ENCODE measurements around the gene CLDN9. TPM values are rescaled to one million over a fixed set of nuclear protein-coding genes. Genes with fewer than 3 reads are reported as not detected.
A peak's percentile ranks its signal among the peaks of the same experiment; 100 is the strongest.

The CLDN9 gene, protein sequence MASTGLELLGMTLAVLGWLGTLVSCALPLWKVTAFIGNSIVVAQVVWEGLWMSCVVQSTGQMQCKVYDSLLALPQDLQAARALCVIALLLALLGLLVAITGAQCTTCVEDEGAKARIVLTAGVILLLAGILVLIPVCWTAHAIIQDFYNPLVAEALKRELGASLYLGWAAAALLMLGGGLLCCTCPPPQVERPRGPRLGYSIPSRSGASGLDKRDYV
- not detected for total RNA-seq

DNA sequence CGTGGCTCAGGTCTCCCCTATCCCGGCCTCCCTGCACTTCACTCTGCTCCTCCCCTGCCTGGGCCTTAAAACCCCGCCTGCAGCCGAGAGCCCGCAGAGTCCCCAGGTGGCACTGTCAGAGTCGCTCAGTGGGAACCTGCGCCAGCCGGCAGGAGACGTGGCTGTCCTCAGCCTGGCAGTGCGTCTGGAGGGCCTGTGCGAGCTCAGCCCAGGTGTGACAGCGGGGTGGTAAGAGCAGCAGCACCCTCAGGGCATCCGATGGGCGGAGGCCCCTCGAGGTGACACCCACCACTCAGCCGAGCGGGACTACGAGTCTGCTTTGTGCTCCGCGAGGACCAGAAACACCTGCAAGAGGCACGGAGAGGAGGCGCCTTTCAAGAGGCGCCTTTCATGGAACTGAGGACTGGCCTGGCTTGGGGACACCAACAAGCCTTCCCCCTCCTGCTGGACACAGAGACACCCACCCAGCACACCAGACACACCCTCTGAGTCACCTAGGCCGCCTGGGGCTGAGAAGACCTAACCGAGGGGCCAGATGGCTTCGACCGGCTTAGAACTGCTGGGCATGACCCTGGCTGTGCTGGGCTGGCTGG, at the start of gene CLDN9:
TSS of gene CLDN9 (plus strand) at position 96 of the 593 bp plus-strand sequence. CDS start at position 536, 440 bp downstream.
- FAIRE-seq (no peak), DNase-seq (ENCODE audit: low spot score in 2 of 2) (no peak)

DNA sequence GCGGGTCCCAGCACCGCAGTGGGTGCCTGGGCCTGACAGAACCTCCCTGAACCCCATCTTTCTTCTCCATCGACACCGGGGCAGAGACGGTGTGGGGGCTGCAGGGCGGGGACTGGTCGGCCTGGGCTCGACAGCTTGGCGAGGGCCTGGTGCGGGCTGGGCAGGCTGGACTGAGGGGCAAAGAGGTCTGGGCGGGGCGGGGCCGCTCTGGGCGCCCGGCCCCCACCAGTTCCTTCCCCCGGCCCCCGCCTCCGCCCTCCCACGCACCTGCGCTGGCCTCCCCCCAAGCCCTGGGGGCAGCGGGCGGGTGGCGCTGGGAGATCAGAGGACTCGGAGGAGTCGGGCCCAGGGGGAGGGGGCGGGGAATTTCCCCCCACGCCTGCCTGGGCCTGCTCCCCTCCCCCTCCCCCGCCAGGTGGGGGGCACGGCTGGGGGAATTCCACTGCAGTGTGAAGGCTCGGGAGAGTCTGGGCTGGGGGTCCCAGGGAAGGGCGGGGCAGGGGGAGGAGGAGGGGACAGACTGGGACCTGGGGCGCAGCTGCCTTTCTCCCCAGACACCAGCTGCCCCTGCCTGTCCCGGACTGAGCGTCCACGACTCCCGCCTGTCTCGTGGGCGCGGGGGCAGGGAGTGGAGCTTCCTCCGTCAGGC, 49.5 kb upstream of the CLDN9 start:
- DNase-seq (ENCODE audit: low spot score in 2 of 2), result no peak
- no peak for FAIRE-seq

DNA sequence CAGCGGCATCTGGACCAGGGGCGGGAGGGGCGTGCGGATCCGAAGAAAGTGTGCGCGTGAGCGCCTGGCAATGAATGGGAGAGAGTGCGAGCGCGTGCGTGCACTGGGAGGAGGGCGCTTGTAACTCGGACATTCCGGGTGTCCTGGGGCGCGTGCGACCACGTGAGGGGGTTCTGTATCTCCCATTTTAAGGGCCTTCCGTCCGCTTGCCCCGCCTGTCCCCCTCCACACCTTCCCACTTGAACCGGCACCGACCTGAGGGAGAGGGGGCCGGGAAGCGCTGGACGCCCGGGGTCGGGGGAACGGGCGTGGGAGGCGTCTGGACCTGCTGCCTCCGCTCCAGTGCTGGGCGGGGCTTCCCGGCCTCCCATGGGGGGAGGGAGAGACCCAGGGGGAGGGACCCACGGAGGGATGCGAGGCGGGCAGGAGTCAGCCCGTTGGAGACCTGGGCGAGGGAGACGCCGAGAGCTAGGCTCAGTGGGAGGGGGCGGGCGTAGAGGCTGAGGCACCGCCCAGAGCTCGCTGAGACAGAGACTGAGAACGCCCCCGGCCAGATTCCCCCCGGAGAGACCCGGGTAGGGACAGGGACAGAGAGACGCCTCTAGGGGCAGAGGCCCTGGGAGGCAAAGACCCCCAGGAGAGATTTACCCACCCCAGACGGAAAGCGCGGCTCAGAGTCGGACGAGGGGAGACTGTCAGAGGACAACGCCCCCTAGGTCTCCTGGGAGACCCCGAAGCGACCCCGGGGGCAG, 48.8 kb upstream of the CLDN9 start, which contains the start of gene KREMEN2:
TSS of gene KREMEN2 (plus strand) at position 553 of the 752 bp plus-strand sequence. CDS start 246 bp downstream, outside the sequence.
- DNase-seq (ENCODE audit: low spot score in 2 of 2), result no peak
- FAIRE-seq, result no peak

DNA sequence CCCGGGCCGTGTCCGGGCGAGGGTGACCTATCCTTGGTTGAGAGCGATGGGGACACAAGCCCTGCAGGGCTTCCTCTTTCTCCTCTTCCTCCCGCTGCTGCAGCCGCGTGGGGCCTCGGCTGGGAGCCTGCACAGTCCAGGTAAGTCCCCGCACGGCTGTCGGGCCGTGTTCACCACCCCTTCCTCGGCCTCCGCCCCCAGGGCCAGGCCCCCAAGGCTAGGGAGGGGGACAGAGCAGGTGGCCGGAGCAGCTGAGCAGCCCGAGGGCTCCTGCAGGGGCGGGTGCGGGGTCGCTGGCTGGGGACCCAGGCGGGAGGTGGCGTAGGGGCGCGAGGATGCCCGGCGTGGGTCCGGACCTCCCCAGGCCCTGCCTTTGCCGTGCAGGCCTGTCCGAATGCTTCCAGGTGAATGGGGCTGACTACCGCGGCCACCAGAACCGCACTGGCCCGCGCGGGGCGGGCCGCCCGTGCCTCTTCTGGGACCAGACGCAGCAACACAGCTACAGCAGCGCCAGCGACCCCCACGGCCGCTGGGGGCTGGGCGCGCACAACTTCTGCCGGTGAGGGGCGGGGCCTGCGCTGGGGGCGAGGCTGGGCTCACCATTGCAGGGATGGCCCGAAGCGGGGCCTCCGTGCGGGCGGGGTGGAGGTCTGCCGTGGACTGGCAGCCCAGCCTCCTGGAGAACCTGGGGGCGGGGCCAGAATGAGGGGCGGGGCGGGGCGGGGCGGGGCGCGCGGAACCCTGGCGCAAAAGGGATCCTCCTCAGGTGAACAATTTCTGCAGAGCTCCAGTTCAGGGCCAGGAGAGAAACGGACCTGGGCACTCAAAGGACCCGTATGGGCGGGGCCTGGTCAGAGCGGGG, 48.0 kb upstream of the CLDN9 start:
- DNase-seq (ENCODE audit: low spot score in 2 of 2) (peak in 1 of 2 donors; percentile 56), FAIRE-seq (no peak)

DNA sequence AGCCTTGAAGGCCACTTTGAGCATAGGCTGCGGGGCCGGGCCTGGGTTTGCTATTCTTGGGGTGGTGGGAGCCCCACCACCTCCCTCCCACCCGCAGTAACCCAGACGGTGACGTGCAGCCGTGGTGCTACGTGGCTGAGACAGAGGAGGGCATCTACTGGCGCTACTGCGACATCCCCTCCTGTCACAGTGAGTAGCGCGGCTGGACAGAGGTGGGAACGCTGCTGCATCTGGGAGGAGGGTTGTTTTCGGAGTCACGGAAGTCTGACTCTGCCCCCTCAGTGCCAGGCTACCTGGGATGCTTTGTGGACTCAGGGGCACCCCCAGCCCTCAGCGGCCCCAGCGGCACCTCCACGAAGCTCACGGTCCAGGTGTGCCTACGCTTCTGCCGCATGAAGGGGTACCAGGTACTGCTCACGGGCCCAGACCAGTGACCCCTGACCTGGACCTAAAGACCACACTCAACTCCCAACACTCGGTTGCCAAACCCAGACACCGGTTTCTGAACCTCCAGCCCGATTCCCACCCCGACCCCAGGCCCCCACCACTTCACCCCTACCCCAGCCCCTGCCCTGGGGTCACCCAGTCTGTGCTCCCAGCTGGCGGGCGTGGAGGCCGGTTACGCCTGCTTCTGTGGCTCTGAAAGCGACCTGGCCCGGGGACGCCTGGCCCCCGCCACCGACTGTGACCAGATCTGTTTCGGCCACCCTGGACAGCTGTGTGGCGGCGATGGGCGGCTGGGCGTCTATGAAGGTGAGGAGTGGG, 46.5 kb upstream of the CLDN9 start:
- no peak for FAIRE-seq
- DNase-seq (ENCODE audit: low spot score in 2 of 2), result no peak

DNA sequence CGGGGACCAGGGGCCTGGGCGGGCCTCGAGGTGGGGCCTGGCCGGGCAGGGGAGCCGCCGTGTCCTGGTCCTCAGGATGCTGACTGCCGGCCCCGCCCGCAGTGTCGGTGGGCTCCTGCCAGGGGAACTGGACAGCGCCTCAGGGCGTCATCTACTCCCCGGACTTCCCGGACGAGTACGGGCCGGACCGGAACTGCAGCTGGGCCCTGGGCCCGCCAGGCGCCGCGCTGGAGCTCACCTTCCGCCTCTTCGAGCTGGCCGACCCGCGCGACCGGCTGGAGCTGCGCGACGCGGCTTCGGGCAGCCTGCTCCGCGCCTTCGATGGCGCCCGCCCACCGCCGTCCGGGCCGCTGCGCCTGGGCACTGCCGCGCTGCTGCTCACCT, 45.9 kb upstream of the CLDN9 start:
- DNase-seq (ENCODE audit: low spot score in 2 of 2), result no peak
- no peak for FAIRE-seq

DNA sequence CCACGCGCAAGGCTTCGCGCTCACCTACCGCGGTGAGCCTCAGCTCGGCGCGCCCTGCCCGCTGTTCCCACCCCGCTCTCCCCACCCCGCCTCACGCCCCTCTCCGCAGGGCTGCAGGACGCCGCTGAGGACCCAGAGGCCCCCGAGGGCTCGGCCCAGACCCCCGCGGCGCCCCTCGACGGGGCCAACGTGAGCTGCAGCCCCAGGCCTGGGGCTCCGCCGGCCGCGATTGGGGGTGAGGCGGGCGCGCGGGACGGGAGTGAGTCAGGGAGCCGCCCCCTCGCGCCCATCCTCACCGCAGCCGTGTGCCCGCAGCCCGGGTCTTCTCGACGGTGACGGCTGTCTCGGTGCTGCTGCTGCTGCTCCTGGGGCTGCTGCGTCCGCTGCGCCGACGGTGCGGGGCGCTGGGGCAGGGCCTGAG, 45.5 kb upstream of the CLDN9 start:
- no peak for FAIRE-seq
- no peak for DNase-seq (ENCODE audit: low spot score in 2 of 2)

DNA sequence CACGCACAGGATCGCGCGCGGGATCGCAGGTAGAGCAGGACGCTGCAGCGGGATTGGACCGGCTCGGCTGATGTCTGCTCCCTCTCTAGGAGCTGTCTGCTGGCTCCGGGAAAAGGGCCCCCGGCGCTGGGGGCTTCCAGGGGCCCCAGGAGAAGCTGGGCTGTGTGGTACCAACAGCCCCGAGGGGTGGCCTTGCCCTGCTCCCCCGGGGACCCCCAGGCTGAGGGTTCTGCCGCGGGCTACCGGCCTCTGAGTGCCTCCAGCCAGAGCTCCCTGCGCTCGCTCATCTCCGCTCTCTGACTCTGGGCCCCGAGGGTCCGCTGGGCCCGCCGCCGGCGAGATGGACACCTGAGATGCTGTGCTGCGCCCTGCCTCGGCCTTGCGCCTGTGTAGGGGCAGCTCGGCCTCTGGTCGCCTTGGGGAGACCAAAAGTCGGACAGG, 45.0 kb upstream of the CLDN9 start:
- no peak for FAIRE-seq
- no peak for DNase-seq (ENCODE audit: low spot score in 2 of 2)

DNA sequence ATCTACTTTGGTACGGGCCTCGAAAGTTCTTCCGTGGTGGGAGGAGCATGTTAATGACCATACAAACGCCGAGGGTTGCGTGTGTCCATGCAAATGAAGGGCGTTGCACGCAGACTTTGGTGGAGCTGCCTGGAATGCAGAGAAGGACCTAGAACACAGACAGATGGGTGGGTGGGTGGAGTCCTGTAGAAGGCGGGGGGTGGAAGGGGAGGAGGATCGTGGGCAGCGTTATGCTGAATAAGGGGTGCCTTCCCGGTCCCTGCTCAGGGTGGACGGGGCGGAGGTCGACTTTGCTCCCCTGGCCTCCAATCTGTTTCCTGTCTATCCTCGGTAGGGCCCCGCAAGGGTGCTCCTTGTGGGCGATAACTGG, 44.4 kb upstream of the CLDN9 start:
- FAIRE-seq (no peak), DNase-seq (ENCODE audit: low spot score in 2 of 2) (no peak)

DNA sequence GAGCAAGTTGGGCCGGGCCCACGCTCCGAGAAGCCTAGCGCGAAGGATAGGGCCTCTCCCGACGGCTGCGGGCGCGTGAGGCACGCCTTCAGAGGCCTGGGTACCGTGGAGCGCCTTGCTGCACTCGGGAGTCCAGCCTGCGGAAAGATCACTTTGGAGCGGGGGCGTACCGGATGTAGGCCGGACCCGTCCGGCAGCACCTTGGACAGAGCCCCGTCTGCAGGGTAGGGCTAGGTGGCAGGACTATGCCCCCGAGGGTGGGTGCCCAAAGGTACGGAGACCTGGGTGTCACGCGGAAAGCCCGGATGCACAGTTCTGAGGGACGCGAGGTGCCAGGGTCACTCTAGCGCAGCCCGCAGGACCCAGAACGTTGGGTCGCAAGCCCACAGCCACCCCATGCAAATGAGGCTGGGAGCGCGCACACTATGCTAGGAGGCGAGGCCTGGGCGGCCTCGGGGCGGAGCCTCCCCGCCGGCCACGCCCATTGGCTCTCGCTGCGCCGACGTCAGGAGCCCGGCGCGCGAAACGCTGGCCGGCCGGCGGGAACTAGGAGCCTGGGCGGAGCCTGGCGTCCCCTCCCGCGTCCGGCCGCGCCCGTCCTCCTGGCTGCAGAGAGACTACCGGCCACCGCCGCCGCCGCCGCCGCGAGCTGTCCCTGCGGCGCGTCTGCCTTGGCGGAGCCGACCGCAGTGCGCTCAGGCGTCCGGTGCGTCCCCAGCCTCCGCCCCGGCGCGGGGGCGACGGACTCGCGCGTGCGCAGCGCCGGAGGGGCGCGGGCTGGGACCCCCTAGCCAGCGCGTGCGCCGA, 43.8 kb upstream of the CLDN9 start, which contains the start of gene PAQR4:
TSS of gene PAQR4 (plus strand) at position 611 of the 807 bp plus-strand sequence. CDS start 327 bp downstream, outside the sequence.
- DNase-seq (ENCODE audit: low spot score in 2 of 2), result peak; percentile 99
- FAIRE-seq, result no peak

DNA sequence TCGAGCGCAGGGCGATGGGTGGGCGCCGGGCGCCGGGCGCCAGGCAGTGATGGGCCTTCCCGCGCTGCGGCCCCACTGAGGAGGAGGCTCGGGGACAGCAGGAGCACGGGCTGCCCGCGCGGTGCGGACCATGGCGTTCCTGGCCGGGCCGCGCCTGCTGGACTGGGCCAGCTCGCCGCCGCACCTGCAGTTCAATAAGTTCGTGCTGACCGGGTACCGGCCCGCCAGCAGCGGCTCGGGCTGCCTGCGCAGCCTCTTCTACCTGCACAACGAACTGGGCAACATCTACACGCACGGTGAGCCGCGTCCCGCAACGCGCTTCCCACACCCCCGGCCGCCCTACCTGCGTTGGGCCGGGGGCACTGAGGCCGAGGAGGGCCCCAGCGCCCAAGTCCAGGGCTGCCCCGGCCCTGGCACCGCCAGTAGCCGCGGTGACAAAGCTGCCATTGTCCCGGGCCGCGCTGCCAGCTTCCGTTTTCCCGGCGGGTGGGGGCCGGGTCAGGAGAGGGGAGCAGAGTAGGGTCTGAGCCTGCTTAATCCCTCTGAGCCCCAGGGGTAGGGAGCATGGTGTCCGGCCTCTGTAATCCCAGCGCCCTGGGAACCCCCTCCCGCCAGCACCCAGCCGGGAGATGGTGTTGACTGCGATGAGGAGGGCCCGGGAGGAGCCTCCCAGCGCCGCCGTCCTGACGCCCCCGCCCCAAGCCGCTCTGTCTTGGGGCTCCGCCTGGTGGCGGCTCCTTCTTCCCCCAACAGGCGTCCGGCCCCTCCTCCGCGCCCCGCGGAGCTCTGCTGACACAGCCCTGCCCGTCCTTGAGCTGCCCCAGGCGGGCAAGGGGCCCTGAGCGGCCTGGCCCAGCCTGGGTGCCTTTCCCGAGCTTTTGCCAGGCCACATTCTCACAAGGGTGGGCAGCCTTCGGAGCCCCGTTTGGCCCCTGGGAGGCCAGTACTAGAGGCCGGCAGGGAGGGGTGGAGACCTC, 42.9 kb upstream of the CLDN9 start:
- DNase-seq (ENCODE audit: low spot score in 2 of 2) (peak; percentile 81 to 85), FAIRE-seq (no peak)

DNA sequence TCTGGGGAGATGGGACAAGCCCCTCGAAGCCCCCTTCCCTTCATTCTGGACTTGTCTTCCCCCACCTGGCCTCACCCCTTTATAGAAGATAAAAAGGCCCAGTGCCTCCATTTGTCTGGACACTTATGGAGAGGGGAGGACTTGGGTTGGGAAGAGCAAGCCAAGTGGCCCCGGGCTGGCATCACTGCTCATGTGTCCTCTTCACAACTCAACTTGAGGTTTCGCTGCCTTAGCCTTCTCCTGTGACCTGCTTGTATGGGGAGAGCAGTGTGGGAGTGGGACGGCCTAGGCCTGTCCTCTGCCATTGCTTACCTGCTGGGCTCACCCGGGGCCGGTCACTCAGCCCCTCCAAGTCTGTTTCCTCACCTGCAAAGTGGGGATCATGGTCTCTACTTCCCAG, 42.2 kb upstream of the CLDN9 start:
- FAIRE-seq, result no peak

DNA sequence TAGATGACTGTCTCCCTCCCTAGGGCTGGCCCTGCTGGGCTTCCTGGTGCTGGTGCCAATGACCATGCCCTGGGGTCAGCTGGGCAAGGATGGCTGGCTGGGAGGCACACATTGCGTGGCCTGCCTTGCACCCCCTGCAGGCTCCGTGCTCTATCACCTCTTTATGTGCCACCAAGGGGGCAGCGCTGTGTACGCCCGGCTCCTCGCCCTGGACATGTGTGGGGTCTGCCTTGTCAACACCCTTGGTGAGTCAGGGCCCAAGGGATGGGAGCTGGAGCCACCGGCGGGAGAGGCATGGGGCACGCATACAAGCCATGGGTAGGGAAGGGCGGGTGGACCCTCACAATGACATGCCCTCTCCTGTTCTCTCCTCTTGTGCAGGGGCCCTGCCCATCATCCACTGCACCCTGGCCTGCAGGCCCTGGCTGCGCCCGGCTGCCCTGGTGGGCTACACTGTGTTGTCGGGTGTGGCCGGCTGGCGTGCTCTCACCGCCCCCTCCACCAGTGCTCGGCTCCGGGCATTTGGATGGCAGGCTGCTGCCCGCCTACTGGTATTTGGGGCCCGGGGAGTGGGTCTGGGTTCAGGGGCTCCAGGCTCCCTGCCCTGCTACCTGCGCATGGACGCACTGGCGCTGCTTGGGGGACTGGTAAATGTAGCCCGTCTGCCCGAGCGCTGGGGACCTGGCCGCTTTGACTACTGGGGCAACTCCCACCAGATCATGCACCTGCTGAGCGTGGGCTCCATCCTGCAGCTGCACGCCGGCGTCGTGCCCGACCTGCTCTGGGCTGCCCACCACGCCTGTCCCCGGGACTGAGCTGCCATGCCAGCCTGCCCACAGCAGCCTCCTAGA, 41.4 kb upstream of the CLDN9 start:
- no peak for FAIRE-seq
- DNase-seq (ENCODE audit: low spot score in 2 of 2), result no peak

More for the DNA sequence above, 42.2 kb upstream of the CLDN9 start:
- no peak for DNase-seq (ENCODE audit: low spot score in 2 of 2)

DNA sequence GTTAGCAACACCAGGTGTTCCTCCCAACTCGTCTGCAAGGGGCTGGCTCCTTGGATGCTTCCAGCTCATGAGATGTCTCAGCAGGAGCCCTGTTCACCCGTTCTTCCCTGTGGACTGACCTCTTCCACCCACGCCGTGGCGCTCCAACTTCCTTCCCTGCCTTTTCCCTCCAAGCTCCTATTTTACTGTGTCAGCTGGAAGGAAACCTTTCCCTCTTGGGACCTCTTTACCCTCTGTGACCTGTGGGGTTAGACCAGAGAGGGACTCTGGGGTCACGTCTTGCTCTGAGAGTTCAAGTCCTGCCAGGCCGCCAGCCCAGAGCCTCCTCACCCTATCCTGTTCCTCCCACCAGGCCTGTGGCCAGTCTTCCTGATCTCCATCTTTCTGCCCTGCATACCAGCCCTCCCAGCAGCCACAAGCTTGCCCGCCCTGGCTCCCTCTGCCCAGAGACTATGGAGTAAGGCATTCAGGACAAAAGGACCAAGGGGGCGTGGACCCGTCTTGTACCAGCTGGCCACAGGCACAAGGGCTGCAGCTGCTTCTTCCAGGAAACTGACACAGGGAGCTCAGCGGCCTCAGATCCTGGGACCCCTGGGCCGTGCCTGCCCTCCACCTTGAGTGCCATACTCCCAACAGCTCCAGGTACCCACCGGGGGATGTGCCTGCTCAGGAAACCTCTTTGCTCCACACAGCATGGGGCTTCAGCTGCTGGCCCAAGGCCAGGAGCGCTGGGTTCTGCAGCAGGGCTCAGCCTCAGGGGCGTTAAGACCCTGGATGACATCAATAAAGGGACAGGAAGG, 40.5 kb upstream of the CLDN9 start:
- DNase-seq (ENCODE audit: low spot score in 2 of 2), result no peak

DNA sequence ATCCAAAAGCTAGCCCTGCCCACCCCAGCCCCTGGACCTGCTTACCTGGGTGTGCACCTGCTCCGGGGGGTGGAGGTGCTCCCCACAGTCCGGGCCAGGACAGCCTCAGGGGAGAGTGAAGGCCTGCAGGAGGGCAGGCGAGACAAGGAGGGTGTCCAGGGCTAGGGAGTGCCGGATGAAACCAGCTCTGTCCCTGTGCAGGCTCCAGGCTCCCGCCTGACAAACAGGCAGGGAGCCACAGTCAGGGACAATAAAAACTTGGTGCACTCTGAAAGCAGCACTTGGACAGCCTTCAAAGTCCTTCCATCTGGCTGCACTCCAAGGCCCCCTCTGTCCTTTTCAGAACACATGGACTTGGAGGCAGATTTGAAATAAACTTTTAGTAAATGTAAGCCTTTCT, 39.6 kb upstream of the CLDN9 start:
- no peak for FAIRE-seq
- DNase-seq (ENCODE audit: low spot score in 2 of 2), result peak; percentile 58

More for the DNA sequence above, 40.5 kb upstream of the CLDN9 start:
- FAIRE-seq, result no peak

All from frontal cortex (tissue), 4 donors.